ENCODE data around the gene SZT2.

- TF ChIP-seq TAF1 (IDR thresholded peaks at IDR 0.05; ENCODE audit: borderline replicate concordance, low read depth, low read length) (no peak), USF1 (IDR thresholded peaks at IDR 0.05; ENCODE audit: borderline replicate concordance, extremely low read length, insufficient read depth, low read depth, low read length) (no peak), SIX5 (IDR thresholded peaks at IDR 0.05; ENCODE audit: low read depth, low read length, severe bottlenecking) (no peak), YY1 (IDR thresholded peaks at IDR 0.05; ENCODE audit: low read depth, low read length) (no peak), BRCA1 (IDR thresholded peaks at IDR 0.05; ENCODE audit: low read depth, low read length) (no peak), ATF3 (IDR thresholded peaks at IDR 0.05; ENCODE audit: borderline replicate concordance, extremely low read depth, low read depth, low read length) (no peak), ZNF207 (IDR thresholded peaks at IDR 0.05; ENCODE audit: borderline replicate concordance) (no peak), CTCF (IDR thresholded peaks at IDR 0.05 in 2 of 3, conservative IDR thresholded peaks at IDR 0.05 in 1 of 3; ENCODE audit: control insufficient read depth in 2 of 3, extremely low read depth in 1 of 3, insufficient read depth in 1 of 3, low read depth in 3 of 3, low read length in 3 of 3) (no peak), STAT1 (conservative IDR thresholded peaks at IDR 0.05) (no peak)
These were observed 30.1 kb downstream of the SZT2 start for GRCh38 chr1:43419627-43420425.

Measured in GM12878 (cell line).